HEK293 (cell line): ENCODE data around the gene KLHDC7B.

Experiments used
- HOXA7 ChIP-seq: sonication (generic); formaldehyde crosslinking; IDR thresholded peaks from 2 replicates; pipeline ENCODE4 v1.8.1; 2022; ENCODE audit warnings: missing genetic modification reagents, borderline replicate concordance
- ZNF707 ChIP-seq: fragments of 450-650 bp; formaldehyde crosslinking; IDR thresholded peaks from 2 replicates; pipeline ENCODE4 v1.5.1; 2016; ENCODE audit warnings: missing biosample characterization, missing genetic modification characterization
- TF ChIP-seq, protein P1 (sequence below): fragments of 450-650 bp; formaldehyde crosslinking; IDR thresholded peaks from 2 replicates; pipeline ENCODE4 v1.5.1; 2016; ENCODE audit warnings: missing biosample characterization, missing genetic modification characterization

DNA sequence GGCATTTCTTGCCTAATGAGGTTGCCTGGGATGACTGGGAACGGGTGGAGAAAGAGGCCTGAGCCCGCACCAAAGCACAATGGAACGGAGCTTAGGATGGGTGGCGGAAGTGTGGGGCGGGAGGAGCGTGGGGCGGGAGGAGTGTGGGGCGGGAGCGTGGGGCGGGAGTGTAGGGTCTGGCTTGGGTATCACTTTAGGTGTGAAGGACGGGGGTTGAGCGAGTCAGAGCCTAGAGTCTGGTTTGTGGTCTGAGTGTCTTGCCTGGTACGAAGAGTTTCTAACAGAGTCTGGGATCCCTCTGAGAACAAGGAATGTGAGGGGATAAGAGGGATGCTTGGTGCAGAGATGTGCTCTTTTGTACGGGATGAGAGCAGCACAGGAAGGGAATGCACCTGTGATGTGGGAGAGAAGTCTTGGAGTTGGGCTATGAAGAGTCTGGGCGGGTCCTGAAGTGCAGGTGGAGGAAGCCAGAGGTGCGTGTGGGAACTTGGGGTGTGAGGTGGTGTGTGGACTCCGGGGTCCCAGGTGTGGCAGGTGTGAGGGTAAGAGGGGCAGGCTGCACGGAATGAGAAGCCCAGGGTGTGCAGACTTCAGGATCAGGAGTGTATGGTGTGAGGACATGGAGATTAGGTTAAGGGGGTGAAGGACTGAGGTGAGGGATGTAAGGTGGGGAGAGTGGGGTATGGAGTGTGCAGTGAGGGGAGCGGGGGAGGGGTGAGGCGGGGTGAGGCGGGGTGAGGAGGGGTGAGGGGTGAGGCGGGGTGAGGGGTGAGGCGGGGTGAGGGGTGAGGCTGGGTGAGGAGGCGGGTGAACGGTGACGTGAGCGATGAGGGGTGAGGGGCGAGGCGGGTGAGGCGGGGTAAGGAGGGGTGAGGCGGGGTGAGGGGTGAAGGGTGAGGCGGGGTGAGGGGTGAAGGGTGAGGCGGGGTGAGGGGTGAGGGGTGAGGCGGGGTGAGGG, 16.0 kb downstream of the KLHDC7B start:
- TF ChIP-seq, protein P1, sequence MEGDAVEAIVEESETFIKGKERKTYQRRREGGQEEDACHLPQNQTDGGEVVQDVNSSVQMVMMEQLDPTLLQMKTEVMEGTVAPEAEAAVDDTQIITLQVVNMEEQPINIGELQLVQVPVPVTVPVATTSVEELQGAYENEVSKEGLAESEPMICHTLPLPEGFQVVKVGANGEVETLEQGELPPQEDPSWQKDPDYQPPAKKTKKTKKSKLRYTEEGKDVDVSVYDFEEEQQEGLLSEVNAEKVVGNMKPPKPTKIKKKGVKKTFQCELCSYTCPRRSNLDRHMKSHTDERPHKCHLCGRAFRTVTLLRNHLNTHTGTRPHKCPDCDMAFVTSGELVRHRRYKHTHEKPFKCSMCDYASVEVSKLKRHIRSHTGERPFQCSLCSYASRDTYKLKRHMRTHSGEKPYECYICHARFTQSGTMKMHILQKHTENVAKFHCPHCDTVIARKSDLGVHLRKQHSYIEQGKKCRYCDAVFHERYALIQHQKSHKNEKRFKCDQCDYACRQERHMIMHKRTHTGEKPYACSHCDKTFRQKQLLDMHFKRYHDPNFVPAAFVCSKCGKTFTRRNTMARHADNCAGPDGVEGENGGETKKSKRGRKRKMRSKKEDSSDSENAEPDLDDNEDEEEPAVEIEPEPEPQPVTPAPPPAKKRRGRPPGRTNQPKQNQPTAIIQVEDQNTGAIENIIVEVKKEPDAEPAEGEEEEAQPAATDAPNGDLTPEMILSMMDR, result no peak
- TF ChIP-seq HOXA7 (CRISPR knock-in tag) (no peak), ZNF707 (no peak)
